ENCODE measurements around the gene DCPS. TPM values are rescaled to one million over a fixed set of nuclear protein-coding genes. Genes with fewer than 3 reads are reported as not detected.

DCPS gene
- total and polyA plus RNA-seq, 2 of the 4 experiments (the other 2 are of a cell fraction): 19.7 to 34.8 TPM

DNA sequence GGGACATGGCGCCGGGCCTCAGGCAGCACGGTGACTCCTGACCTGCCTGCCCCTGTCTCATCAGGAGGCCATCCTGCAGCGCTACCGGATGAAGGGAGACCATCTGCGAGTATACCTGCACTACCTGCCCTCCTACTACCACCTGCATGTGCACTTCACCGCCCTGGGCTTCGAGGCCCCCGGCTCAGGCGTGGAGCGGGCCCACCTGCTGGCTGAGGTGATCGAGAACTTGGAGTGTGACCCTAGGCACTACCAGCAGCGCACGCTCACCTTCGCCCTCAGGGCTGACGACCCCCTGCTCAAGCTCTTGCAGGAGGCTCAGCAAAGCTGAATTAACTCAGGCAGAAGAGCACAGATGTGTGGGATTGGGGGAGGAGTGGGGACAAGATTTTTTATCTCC is 41.4 kb downstream of the DCPS start:
- WGBS, 2 experiments (ENCODE audit: extremely low coverage in 2 of 2, insufficient read length in 1 of 2): 100% methylated on average over 7 of the region's 16 CpGs; no CpG with 5 or more reads in 1 of the 2 experiments

More for the DNA sequence above, 41.4 kb downstream of the DCPS start:
- no peak overlapping the region for H3K4ac ChIP-seq (ENCODE audit: low read depth, low read length)
- H3K9me1 ChIP-seq (ENCODE audit: insufficient read depth, low read length): peaks cover 35% of the 10 kb centered on the region
- dilution Hi-C loops (cut with HindIII; ENCODE audit: low sequenced_read_pairs, unreplicated experiment) (no loop called here), in situ Hi-C loops (cut with MboI; ENCODE audit: low sequenced_read_pairs) (no loop called here), intact Hi-C loops (cut with micrococcal nuclease) (no loop called here)
- H4K20me1 ChIP-seq (ENCODE audit: insufficient read depth, low read length): no peaks in the 10 kb centered on the region
- H3K4me1 ChIP-seq (ENCODE audit: control insufficient read depth, insufficient read depth, low read length): peaks cover 28% of the 10 kb centered on the region
- H3K27me3 ChIP-seq (ENCODE audit: control insufficient read depth, insufficient read depth, low read length): no peaks in the 10 kb centered on the region
- no peak overlapping the region for H2BK120ac ChIP-seq (ENCODE audit: low read depth, low read length)
- no peak overlapping the region for H3K14ac ChIP-seq (replicated peaks; ENCODE audit: low read depth, low read length)
- peaks cover 8% of the 10 kb centered on the region; the same call in 1 of the 2 replicates for H3K36me3 ChIP-seq (ENCODE audit: control insufficient read depth, insufficient read depth, low read length)
- H2AK9ac ChIP-seq (replicated peaks; ENCODE audit: low read depth, low read length, poor library complexity): no peak overlapping the region
- H3K9me3 ChIP-seq (ENCODE audit: control insufficient read depth, insufficient read depth, low read length): no peaks in the 10 kb centered on the region
- DNase-seq: no peak
- H3K9ac ChIP-seq (ENCODE audit: low read depth, low read length): no peak overlapping the region
- ChIA-PET CTCF (interaction anchor here (0.6 kb wide), 1 partner anchor 777 kb away, joined by 3 read pairs; no protein-coding TSS in a partner anchor), POLR2A (ENCODE audit: unreplicated experiment) (no interaction called here)
- H2BK15ac ChIP-seq (ENCODE audit: low read depth, low read length): no peak overlapping the region
- no peak overlapping the region for H2AK5ac ChIP-seq (ENCODE audit: low read depth, low read length)
- no peak overlapping the region for H3K4me2 ChIP-seq (ENCODE audit: low read depth, low read length)
- H2BK20ac ChIP-seq (ENCODE audit: low read depth, low read length): no peak overlapping the region
- no peak overlapping the region for H3K27ac ChIP-seq (ENCODE audit: insufficient read depth, low read length)
- no peak overlapping the region for H2BK5ac ChIP-seq (ENCODE audit: low read depth, low read length, poor library complexity, severe bottlenecking)
- H3K18ac ChIP-seq (ENCODE audit: low read depth, low read length): no peak overlapping the region
- TF ChIP-seq RAD21 (IDR thresholded peaks at IDR 0.05; ENCODE audit: low read length) (no peak), MXI1 (IDR thresholded peaks at IDR 0.05; ENCODE audit: borderline replicate concordance, low read depth, low read length) (no peak), MAZ (IDR thresholded peaks at IDR 0.05; ENCODE audit: borderline replicate concordance, low read depth, low read length) (no peak), MAFK (IDR thresholded peaks at IDR 0.05; ENCODE audit: low read depth, low read length) (no peak), RCOR1 (IDR thresholded peaks at IDR 0.05; ENCODE audit: insufficient replicate concordance, low read length) (no peak)
- TF ChIP-seq, protein P1, sequence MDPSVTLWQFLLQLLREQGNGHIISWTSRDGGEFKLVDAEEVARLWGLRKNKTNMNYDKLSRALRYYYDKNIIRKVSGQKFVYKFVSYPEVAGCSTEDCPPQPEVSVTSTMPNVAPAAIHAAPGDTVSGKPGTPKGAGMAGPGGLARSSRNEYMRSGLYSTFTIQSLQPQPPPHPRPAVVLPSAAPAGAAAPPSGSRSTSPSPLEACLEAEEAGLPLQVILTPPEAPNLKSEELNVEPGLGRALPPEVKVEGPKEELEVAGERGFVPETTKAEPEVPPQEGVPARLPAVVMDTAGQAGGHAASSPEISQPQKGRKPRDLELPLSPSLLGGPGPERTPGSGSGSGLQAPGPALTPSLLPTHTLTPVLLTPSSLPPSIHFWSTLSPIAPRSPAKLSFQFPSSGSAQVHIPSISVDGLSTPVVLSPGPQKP (IDR thresholded peaks at IDR 0.05; ENCODE audit: borderline replicate concordance, low read depth, low read length): no peak
- BruUV-seq (replicated peaks): no TSS peak
- no peak overlapping the region for H3K23ac ChIP-seq (ENCODE audit: low read depth, low read length)
- peaks cover 11 to 49% of the 10 kb centered on the region in 2 experiments for H3K79me1 ChIP-seq (ENCODE audit: low read depth in 1 of 2, low read length in 2 of 2)
- H3K4me3 ChIP-seq (ENCODE audit: insufficient read depth, low read depth, low read length): no peak overlapping the region
- no peak overlapping the region for H4K5ac ChIP-seq (ENCODE audit: low read depth, low read length)
- no peak overlapping the region for H2AFZ ChIP-seq (replicated peaks; ENCODE audit: low read length, poor library complexity)
- H4K8ac ChIP-seq (ENCODE audit: low read depth in 2 of 2, low read length in 2 of 2): no peak overlapping the region
- ATAC-seq (ENCODE audit: low read depth): no peak
- H3K56ac ChIP-seq (ENCODE audit: extremely low read depth, insufficient read depth, low read length): no peak overlapping the region
- H4K91ac ChIP-seq (ENCODE audit: insufficient read depth, low read depth, low read length): no peak overlapping the region

All from IMR-90 (cell line).